Fibroblast of skin of back (primary cell): ENCODE data around the gene PSMA7.

Experiments
- DNase-seq: peaks from one replicate; pipeline ENCODE4 v3.0.0-alpha.2; 2013

The PSMA7 gene

DNA sequence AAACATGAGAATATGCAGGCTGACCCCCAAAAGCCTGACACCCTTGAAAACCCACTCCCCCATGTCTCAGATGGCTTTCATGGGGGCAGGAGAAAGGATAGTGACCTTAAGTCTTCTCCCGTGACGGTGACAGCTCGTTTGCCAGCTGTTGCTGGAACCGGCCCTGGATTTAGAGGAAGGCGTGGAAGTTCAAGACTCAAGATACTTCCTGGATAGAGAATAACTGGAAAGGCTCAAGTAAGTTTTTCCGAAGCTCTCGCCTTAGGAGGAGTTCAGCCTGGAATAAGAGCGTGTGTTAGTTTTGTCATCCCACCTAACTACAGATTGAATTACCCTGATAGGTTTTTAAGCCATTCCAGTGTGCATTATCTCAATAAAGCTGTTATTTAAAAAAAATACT lies 28.1 kb upstream of the PSMA7 start:
- DNase-seq, result no peak

GRCh38 chr20:62170536-62170935 lies 27.3 kb upstream of the PSMA7 start:
- DNase-seq, result no peak

DNA sequence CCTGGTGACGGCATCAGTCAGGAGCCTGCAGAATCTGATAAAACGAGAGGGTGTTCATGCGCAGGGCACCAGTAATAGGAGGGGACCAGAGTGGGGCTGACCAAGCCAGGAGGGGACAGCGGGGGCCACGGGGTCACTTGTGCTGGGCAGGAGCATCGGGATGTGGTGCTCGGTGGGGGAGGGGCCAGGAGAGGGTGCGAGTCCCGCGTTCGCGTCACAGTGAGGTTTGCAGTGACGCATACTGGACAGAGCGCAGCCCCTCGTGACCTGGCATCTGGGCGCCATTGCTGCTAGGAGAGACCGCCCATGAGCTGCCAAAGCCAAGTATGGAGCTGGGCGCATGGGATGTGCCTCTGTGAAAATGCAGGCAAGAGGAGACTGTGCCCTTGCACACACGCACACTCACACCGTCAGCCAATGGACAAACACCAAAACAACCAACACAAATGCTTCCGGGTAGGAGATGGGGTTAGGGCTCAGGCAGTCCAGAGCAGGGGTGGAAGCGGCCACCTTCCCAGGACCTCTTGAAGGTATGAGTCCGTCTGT lies 25.8 kb upstream of the PSMA7 start:
- no peak for DNase-seq

GRCh38 chr20:62168061-62168460 lies 24.9 kb upstream of the PSMA7 start:
- DNase-seq, result no peak

DNA sequence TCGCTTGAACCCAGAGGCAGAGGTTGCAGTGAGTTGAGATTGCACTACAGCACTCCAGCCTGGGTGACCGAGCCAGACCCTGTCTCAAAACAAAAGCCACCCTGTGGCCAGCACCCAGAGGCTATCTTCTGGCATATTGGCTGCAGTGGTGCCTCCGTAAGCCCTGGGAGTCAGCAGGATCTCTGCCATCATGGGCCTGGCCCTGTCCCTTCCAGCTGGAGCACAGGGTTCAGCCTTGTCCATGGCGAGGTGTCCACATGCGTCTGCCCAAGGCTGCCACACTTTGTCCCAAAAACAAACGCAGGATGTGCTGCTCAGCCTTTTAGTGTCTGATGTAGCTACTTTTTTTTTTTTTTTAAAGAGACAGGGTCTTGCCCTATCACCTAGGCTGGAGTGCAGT lies 24.3 kb upstream of the PSMA7 start:
- DNase-seq, result no peak

- DNase-seq, result no peak
These were observed 22.7 kb upstream of the PSMA7 start for GRCh38 chr20:62165762-62166399.

- no peak for DNase-seq
These were observed 21.9 kb upstream of the PSMA7 start for GRCh38 chr20:62164879-62165761.

GRCh38 chr20:62163986-62164762 lies 21.0 kb upstream of the PSMA7 start:
- DNase-seq, result no peak

DNA sequence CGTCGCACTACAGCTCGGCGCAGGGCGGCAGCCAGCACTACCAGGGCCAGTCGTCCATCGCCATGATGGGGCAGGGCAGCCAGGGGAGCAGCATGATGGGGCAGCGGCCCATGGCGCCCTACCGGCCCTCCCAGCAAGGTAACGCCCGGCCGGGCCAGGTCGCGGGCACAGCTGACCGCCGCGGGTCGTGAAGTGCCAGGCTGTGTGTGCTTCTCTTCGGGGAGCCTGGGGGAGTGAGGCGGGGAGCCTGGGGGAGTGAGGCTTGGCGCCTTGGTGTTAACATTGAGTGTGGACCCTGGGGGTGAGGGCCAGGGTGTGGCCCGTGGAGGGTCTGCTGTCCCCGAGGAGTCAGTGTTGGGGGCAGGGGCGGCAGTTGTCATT lies 20.3 kb upstream of the PSMA7 start:
- no peak for DNase-seq

DNA sequence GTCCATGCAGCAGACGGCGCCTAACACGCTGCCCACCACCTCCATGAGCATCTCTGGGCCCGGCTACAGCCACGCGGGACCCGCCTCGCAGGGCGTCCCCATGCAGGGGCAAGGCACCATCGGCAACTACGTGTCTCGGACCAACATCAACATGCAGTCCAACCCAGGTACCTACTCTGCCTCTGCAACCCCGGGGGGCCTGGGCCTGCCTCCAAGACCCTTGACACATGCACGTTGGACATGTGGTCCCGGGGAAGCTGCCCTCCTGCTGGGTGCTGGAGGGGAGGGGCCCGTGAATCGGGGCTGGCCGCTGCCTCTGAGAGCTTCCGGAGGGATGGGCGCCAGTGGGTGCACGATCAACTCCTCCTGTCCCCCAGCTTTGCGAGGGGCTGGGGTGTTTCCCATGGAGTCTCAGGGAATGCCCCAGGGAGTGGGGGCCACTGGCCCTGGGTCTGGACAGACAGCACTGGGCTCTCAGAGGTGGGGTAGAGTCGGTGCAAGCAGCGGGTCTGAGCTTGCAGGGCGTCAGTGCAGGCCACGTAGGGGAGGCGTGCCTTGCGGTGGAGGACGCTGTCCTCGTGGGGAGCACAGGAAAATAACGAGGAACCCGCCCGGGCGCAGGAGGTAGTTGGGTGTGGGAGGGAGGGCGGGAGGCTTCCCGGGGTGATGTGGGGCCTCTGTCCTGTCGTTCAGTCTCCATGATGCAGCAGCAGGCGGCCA lies 19.7 kb upstream of the PSMA7 start:
- no peak for DNase-seq

DNA sequence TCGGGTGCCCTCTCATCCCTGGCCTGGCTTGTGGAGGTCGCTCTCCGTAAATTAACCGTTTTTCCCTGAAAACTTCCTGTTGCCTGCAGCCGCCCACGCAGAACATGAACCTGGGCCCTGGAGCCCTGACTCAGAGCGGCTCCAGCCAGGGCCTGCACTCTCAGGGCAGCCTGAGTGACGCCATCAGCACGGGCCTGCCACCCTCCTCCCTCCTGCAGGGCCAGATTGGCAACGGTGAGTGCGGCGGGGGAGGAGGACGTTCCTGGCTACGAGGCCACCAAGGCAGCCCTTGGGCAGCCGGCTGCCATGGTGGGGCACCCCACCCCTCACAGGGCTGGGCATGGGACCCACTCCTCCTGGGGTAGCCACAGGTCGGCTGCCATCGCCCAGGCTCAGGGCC lies 18.2 kb upstream of the PSMA7 start:
- no peak for DNase-seq

DNA sequence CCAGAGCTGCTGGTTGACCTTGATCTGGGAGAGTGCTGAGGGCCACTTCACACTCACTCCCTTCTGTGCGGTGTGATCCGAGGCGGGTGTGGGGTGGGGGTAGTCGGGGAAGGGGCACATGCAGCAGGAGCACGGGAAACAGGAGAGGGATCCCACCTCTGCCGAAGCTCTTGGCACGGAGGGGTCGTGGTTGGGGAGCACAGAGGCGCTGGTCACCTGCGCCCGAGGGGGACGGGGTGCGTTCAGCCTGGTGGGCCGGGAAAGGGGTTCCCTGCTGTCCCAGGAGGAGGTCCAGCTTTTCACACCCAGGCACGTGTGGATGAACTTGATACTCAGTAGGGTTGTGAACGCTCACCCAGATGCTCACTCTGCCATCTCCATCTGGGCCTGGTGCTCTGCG lies 17.7 kb upstream of the PSMA7 start:
- no peak for DNase-seq

GRCh38 chr20:62160253-62160652 lies 17.1 kb upstream of the PSMA7 start:
- DNase-seq, result no peak

- DNase-seq, result no peak
These were observed 16.6 kb upstream of the PSMA7 start for GRCh38 chr20:62159839-62160238.

- no peak for DNase-seq
These were observed 15.9 kb upstream of the PSMA7 start for GRCh38 chr20:62159052-62159451.

DNA sequence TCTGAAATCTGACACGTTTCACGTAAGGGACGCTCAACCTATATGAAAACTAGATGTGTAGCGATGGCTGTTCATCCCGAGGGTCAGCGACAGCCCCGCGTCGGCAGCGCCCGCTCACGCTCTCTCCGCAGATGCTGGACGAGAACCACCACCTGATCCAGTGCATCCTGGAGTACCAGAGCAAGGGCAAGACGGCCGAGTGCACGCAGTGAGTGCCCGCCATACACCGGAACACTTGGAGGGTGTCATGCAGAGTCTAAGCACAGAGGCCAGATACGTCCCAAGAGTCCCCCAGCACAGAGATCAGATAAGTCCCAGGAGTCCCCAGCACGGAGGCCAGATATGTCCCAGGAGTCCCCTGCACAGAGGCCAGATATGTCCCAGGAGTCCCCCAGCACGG lies 15.3 kb upstream of the PSMA7 start:
- DNase-seq, result no peak

GRCh38 chr20:62158088-62158400 lies 14.8 kb upstream of the PSMA7 start:
- DNase-seq, result no peak

DNA sequence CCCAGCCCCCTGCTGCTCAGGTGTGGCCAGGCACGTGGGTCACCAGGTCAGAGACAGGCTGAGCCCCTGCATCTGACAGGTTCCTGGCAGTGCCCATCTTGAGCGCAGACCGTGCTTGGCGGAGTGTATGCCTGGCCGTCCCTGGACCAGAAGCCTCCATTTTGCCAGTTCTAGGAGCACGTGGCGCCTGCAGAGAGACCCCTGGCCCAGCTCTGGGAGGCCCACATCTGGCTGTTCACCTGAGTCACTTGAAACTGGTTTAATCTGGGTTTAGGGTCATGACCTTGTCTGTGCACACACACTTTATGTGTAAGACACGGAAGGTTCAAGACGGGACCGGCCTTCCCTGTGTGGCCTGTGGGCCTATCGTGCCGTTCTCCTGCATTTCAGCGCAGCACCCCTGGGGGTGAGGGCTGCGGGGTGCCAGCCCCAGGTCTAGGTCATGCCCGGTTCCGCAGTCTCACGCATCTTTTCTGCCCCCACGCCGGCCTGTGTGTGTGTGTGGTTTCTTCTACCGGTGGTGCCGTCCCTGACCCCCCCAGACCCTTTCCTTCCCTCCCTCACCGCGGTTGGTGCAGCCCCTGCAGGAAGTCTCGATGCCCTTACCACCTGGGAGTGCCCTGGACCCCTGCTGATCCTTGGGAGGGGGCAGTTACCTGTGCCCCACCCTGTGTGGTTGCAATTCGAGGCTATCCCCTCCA lies 14.3 kb upstream of the PSMA7 start:
- DNase-seq, result no peak

GRCh38 chr20:62156592-62157386 lies 13.6 kb upstream of the PSMA7 start:
- peak; percentile 57 for DNase-seq

GRCh38 chr20:62156254-62156556 lies 13.0 kb upstream of the PSMA7 start:
- DNase-seq, result no peak
